SKM-1 treated with dmso at 0.1 percent for 144 hours (cell line): Measurements from ENCODE around the gene TMEM31.
"Not testable (repeated sequence)": the region's sequence is repeated elsewhere in the genome, so short reads cannot be mapped to it uniquely, and the experiment has no call there.

Experiments
- DNase-seq: peaks from one replicate; lab custom pipeline; 2025; ENCODE audit not compliant: unreplicated experiment; lab: John Stamatoyannopoulos, UW

TMEM31 gene

GRCh38 chrX:103722505-103722904 is 11.8 kb downstream of the TMEM31 start:
- no peak for DNase-seq

DNA sequence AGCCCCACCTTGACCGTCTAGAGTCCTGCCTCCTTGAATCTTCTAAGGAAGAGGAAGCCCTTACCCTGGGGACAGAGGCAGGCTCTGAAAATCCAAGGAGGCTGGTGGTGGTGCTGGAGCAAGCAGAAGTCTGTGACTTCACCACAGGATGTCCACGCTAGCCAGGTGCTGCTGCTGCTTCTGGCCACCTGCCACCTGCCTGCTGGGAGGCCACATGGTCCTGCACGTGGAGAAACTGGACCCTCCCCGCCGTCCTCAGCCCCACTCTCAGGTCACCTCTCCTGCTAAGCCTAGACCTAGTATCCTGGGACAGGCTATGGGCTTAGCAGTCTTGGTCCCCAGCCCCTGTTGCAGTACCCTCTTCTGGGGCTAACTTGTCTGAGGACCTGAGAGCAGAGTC is 15.8 kb downstream of the TMEM31 start:
- no peak for DNase-seq

GRCh38 chrX:103727115-103727514 is 16.4 kb downstream of the TMEM31 start:
- DNase-seq, result no peak

- no peak for DNase-seq
Measured at GRCh38 chrX:103729015-103729414, 18.3 kb downstream of the TMEM31 start.

- peak; percentile 26 for DNase-seq
Measured at GRCh38 chrX:103730147-103730795, 19.6 kb downstream of the TMEM31 start.

GRCh38 chrX:103730796-103731493 is 20.2 kb downstream of the TMEM31 start:
- DNase-seq, result no peak

DNA sequence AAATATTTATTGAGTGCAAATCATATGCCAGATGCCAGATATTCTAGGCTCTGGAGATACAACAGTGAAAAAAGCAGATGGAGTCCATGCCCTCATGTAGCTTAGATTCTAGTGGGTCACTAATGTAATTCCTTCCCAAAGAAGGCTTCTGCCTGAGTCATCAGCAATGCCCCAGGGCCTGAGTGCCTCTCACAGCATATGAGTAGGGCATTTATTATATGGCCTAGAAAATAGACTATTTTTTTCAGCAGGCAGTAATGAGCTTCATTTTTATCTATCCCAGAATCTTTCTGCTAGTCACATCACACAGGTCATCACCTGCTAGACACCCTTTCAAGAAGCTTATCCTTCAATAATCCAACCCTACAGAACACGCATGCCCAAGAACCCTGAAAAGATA is 22.3 kb downstream of the TMEM31 start:
- no peak for DNase-seq

DNA sequence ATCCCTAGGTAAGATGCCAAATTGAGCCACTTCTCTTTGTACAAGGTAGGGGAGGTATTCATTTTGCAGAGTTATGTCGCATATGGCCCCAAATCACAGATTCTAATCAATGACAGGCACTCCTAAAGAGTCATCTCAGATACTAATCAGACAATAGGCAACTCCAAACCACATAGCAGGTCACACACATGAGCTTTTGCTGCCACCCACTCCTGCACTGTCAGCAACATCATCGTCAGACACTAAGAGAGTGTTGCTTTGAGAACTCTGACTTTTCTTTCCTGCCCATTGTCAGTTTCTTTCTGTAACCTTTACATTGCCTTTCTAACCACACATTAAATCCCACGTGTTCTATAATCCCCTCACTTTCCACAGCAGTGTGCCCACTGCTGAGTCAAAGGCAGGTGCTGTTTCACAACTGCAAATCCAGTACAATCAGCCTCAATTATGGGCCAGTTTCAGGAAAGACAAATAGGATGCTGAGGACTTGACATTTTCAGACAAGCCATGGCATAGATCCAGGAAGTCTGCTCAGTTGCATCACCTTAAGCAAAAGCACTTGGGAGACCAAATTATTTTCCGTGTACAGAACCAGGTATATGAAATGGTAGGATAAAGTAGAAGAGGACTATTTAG is 23.5 kb downstream of the TMEM31 start:
- DNase-seq, result no peak

- no peak for DNase-seq
Measured at GRCh38 chrX:103737696-103738095, 27.0 kb downstream of the TMEM31 start.

DNA sequence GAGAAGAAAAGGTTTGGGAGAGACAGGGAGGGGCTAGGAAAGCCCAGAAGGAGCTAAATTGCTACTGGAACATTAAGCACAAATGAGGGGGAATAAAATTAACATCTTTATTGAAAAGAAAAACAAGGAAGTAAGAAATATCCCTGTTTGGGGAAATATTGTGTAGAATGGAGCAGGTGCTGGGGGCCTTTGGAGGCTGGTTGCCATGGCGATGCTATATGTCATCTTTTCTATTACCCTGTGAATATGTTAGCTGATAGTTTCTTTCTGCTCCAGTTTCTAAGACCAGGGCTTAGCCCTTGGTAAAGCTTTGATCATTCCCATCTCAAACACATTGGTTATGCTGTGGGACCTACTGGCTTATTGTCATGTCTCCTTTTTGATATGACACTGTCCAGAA is 28.7 kb downstream of the TMEM31 start:
- DNase-seq, result no peak

DNA sequence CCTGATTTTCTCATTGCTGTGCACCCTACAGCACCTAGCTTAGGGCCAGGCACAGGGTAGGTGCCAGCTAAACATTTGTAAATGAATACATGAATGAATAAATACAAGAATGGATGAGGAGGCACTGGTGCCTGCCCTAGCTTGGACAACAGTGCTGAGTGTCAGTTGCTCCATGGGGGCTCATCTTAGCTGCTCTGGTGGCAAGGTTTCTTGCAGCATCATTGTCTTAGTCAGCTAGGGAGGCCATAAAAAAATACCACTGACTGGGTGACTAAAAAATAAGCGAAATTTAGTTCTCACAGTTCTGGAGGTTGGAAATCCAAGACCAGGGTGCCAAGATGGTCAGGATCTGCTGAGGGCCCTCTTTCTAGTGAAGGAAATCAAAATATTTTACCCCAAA is 31.2 kb downstream of the TMEM31 start:
- no peak for DNase-seq

DNA sequence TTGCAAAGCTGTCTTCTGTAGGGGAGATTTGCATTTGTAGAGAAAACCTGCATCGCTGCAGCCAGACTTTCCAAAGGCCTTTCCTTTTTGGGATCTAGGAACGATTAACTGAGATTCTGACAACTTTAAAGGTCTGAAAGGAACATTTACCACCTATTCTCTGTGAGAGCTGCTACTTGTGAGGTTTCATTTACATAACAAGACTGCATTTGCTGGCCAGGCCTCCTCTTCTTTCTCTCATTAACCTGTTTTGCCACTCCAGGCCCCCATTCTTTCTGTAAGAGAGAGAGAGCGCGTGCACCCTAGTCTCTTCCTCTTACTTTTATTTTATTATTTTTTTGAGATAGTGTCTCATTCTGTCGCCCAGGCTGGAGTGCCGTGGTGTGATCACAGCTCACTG is 31.6 kb downstream of the TMEM31 start:
- DNase-seq, result no peak

DNA sequence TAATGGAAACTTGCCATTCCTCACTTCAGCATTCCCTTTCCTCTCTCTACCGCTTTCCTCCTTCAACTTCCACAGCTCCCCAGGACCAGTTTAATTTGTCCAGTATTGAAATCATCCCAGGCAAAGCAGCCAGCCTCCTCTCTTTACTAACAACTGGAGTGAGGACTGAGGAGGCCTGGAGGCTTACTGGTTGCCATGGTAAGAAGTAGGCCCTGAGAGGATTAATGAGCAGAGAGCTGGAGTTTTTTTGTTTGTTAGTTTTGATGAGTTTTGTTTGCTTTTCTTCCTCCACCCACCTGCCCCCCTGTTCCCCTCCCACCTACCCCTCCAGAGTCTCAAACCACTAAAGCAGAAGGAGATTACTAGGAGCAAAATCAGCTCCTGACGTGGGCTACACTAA is 36.5 kb downstream of the TMEM31 start:
- DNase-seq, result no peak

DNA sequence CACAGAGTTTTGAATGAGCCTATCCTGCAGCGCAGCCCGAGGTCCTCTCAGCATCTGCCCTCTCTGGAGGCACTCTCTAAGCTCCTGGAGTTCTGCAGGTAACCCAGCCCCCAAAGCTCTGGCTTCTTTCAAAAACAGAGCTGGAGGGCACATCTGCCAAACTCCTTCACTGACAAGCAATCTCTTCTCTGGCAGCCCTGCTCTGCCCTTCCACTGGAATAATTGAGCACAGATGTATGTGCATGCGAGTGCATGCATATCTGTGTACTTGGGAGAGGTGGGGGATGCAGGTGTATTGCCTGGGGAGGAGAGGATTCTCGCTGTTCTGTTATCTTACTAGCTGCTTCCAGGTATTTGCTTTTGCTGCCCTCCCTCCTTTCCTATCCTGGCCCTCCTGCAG is 43.7 kb downstream of the TMEM31 start:
- no peak for DNase-seq

GRCh38 chrX:103756736-103757135 is 46.0 kb downstream of the TMEM31 start:
- DNase-seq, result no peak

DNA sequence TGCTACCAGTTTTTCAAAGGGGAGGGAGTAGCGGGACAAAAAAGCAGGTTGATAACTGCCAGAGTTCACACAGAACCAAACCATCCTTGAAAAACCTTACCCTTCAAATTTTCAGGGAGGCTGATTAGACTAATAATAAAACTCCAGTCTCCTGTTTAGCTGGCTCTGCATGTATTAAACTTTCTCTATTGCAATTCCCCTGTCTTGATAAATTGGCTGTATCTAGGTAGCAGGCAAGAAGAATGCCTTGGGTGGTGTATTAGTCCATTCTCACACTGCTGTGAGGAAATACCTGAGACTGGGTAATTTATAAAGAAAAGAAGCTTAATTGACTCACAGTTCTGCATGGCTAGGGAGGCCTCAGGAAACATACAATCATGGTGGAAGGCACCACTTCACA is 47.8 kb downstream of the TMEM31 start:
- no peak for DNase-seq

DNA sequence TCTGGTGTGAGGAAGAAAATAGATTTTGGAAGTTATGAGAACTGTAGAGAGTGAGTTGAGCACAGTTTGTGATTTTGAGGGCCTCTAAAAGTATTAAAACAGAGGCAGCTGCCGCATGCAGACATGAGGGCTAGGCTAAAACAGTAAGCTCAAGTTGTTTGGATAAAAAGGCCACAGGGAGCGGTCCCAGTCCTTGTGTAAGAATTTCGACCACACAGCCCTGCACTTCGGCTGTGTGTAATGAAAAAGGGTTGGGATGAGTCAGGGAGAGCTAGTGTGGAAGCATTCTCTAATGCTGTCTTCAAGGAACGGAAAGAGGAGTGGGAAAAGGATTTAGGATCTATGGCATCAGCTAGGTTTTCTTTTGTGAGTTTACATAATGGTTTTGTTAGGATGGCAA is 52.8 kb downstream of the TMEM31 start:
- DNase-seq, result not testable (repeated sequence)
